HG03439 (cell line): ENCODE results near the gene PRAMEF11.
"Not testable (repeated sequence)": the region's sequence is repeated elsewhere in the genome, so short reads cannot be mapped to it uniquely, and the experiment has no call there.

Experiments used
- ATAC-seq: cut with Tn5 transposase; IDR thresholded peaks from one replicate; pipeline ENCODE4 v1.9.1; 2021; ENCODE audit warnings: mild to moderate bottlenecking, moderate library complexity; ENCODE audit not compliant: unreplicated experiment

PRAMEF11 gene

DNA sequence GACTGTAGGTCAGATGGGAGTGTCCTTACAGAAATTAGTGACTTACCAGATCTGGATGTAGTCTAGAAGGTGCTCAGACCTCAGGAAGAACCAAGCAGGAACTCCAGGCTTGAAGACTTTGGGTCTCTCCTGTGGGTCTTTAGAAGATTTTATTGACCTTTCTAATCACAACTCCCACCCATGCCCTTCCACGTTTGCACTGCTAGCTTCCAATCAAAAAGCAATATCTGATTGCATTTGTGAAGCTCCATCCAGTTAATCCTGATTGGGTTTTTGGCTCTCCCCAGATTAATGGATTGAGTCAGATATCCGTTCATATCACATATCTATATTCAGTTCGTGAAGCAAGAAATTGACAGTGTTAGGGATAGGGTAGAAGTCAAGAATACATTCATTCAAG, at the start of gene PRAMEF11:
PRAMEF11 (minus strand) TSS at position 101 of the 400 bp plus-strand sequence. CDS start 2,621 bp downstream, outside the sequence.
- ATAC-seq = not testable (repeated sequence)

DNA sequence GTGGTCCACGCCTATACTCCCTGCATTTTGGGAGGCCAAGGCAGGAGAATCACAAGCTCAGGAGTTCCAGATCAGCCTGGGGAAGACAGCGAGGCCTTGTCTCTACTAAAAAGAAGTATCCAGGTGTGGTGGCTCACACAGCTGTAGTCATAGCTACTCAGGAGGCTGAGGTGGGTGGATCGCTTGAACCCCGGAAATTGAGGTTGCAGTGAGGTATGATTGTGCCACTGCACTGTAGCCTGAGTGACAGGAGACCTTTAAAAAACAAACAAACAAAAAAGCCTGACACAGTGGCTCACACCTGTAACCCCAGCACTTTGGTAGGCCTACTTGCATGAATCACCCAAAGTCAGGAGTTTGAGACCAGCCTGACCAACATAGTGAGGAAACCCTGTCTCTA, 47.2 kb upstream of the PRAMEF11 start:
- not testable (repeated sequence) for ATAC-seq

DNA sequence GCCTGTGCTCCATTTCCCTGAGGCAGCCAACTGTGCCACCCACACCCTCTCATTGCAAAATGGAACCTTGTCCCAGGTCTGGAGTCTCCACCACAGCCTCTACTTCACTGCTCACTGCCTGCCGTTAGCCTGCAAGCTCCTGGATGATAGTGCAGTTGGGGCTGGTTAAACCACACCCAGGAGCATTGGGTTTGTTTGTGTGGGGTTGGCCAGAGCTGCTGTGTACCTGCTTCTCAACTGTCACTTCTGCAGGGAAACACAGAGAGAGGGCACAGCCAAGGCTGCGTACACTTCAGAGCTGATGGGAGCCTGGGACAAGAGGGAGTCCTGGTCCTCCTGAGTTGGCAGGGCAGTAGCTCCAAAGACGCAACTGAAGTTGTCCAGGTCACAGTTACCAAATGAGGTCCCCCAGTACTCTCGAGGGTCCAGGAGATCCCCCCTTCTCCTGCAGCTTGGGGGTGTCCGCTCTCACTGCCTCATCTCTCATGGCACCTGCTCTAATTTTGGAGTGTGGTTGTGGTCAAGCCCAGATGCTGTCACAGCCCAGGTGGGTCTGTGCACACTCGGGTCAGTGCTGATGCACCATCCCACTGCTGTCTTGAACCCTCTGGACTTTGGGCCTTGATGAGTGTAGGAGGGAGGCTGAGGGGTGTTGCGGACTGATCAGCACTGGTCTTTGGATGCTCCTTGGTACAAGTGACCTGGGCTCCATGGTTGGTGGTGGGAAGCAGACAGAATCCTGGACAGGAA, 32.1 kb upstream of the PRAMEF11 start:
- not testable (repeated sequence) for ATAC-seq

DNA sequence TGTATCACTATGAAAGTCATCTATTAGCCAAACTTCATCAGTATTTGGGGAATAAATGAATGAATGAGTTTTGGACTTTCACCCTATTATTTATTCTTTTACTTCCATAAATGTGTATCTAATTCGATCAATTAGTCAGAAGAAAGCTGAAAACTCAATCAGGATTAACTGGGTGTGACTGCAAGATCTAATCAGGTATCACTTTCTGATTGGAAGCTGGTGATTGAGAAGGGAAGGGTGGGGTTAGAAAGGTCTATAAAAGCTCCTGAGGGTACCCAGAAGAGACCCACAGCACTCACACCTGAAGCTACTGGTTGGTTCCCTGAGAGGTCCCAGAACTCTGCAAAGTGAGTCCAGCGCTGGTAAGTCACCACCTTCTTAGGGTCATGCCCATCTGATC, 25.6 kb upstream of the PRAMEF11 start, which contains the start of gene PRAMEF2:
PRAMEF2 (plus strand) TSS at position 301 of the 400 bp plus-strand sequence. CDS start 1,924 bp downstream, outside the sequence.
- not testable (repeated sequence) for ATAC-seq

DNA sequence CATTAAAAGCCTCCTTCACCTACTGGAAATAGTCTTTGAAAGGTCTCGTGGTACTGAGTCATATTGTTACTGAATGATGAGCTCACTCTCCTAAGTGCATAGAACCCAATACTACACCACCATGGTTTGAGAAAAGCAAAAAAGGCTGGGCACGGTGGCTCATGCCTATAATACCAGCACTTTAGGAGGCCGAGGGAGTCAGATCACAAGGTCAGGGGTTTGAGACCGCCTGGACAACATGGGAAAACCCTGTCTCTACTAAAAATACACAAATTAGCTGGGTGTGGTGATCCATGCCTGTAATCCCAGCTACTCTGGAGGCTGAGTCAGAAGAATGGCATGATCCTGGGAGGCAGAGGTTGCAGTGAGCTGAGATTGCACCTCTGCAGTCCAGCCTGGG, 20.6 kb upstream of the PRAMEF11 start:
- ATAC-seq = no peak

DNA sequence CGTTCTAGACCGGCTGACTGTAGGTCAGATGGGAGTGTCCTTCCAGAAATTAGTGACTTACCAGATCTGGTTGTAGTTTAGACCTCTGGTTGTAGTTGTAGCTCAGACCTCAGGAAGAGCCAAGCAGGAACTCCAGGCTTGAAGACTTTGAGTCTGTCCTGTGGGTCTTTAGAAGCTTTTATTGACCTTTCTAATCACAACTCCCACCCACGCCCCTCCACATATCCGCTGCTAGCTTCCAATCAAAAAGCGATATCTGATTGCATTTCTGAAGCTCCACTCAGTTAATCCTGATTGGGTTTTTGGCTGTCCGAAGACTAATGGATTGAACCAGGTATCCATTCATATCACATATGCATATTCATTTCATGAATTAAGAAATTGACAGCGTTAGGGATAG, 17.4 kb upstream of the PRAMEF11 start, which contains the start of gene HNRNPCL1:
HNRNPCL1 (minus strand) TSS at position 101 of the 400 bp plus-strand sequence. CDS start 431 bp downstream, outside the sequence.
- not testable (repeated sequence) for ATAC-seq

DNA sequence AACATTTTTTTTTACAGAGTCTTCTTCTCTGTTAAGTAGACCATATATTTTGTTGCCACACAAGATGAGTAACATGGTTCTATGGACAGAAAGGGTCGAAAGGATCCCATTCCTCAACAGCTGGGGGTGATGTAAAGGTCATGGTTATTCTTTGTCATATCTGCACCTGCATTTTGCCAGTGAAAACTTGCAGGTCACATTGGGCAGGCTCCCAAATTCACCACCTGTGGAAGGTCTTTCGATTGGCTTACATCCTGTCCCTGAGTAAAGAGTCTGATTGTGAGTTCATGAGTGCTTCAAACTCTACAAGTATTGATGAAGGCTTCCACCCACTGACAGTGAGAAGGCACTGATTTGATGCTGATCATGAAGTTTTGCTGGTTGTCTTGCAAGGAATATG, 2.0 kb upstream of the PRAMEF11 start:
- not testable (repeated sequence) for ATAC-seq

DNA sequence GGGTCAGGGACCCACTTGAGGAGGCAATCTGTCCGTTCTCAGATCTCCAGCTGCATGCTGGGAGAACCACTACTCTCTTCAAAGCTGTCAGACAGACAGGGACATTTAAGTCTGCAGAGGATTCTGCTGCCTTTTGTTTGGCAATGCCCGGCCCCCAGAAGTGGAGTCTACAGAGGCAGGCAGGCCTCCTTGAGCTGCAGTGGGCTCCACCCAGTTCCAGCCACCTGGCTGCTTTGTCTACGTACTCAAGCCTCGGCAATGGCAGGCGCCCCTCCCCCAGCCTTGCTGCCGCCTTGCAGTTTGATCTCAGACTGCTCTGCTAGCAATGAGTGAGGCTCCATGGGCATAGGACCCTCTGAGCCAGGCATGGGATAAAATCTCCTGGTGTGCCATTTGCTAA, 12.1 kb downstream of the PRAMEF11 start:
- not testable (repeated sequence) for ATAC-seq

DNA sequence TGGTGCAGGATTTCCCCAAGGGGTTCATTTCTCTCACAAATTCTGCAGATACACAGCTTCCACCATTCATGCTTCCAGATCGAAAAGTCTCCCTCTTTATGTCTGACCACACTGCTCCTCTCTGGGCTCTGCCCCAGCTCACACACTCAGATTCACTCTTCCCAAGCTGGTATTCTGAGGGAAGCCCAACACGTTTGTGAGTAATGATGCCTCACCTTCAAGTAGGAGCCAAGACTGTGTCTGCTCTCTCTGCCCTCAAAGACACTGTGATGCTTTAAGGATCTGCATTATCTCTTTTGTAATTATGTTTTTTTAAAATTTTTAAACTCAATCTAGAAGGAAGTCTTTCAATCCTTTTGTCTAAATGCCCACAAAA, 19.8 kb downstream of the PRAMEF11 start:
- no peak for ATAC-seq

DNA sequence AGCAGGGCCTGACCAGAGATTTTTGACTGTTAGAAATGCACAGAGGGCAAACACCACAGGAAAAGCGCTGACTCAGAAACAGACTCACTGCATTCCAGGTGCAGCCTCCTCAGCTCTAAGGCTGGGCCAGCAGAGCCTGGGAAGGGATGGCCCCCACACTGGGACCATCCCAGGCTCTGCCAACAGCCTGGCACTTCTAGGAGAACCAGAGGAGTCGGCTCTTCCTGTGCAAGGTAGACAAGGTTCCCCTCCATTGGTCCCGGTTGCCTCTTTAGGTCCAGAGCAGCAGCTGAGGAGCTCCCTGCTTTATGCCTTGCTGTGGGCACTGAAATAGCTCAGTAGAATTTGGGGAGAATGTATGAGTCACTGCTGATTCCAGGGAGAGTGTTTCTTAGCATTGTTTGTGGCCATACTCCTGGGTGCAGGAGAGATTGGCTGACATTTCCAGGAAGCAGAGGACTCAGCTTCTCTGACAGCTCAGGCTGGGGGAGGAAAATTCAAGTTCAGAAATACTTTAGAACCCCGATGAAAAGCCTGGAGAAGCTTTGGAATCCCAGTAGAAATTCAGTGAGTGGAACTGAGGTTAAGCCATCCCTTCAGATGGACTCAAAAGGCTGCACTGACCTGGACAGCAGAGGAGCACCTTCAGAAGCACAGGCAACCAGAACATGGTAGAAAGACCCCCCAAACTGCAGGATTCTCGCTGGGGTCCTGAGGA, 20.4 kb downstream of the PRAMEF11 start:
- ATAC-seq = no peak

DNA sequence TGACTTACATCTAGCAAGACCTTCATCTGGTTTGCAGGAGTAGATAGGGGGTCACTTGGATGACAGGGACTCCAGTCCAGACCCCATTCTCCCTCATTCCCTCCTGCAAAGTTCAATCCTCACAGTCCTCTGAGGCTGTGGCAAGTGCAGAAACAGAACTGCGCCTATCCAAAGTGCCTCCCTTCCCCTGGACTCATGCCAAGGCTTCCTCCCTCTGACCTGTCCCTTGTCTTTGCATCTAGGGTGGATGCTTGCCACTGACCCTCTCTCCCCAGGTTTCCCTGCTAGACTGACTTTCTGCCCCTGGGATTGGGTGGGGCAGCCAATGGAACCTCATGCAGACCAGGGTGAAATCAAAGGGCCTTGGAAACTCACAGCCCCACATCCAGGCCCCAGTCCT, 21.3 kb downstream of the PRAMEF11 start:
- no peak for ATAC-seq

DNA sequence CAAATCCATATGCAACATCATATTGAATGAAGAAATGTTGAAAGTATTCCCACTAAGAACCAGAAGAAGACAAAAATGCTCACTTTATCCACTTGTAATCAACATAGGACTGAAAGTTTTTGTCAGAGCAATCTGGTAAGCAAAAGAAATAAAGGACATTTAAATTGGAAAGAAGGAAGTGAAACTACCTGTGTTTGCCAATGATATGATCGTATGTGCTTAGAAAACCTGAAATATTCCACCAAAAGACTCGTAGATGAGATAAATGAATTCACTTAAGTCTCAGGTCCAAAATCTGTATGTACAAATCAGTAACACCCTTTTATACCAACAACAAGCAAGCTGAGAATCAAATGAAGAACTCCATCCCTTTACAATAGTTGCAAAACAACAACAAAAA, 31.5 kb downstream of the PRAMEF11 start:
- ATAC-seq = no peak

DNA sequence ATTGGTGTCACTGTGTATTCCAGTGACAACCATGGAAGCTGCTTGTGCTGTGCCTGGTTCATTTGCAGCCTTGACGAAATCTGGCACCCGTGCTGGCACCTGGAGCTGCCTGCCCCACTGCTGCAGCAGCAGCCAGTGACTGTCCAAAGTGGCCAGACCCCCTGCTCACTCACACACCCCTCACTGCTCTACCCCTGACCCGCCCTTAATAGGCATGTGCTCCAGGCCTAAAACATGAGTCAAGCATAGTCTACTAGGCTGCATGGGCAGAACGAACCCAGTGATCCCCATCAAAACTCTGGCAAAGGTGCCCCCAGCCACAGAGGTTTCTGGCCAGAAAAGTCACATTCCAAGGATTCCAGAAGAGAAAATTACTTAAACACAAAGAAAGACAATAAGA, 32.3 kb downstream of the PRAMEF11 start:
- no peak for ATAC-seq

DNA sequence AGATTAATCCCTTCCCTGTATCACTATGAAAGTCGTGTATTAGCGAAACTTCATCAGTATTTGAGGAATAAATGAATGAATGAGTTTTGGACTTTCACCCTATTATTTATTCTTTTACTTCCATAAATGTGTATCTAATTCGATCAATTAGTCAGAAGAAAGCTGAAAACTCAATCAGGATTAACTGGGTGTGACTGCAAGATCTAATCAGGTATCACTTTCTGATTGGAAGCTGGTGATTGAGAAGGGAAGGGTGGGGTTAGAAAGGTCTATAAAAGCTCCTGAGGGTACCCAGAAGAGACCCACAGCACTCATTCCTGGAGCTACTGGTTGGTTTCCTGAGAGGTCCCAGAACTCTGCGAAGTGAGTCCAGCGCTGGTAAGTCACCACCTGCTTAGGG, 40.1 kb downstream of the PRAMEF11 start, which contains the start of gene PRAMEF1:
PRAMEF1 (plus strand) TSS at position 301 of the 400 bp plus-strand sequence. CDS start 1,831 bp downstream, outside the sequence.
- ATAC-seq = not testable (repeated sequence)

DNA sequence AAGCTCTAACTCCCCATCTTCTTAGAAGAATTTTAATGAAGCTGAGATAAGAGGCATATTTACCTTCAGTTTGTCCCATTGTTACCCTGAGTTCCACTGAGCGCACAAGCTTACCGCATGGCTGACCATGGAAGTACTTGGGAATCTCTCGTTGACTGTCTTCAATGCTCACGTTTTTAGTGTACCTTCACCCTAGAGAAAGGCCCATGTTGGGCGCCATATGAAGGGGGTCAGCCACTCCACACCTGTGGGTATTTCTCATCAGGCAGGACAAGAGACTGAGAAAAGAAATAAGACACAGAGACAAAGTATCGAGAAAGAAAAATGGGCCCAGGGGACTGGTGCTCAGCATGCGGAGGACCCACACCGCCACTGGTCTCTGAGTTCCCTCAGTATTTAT, 46.5 kb downstream of the PRAMEF11 start:
- ATAC-seq = not testable (repeated sequence)

DNA sequence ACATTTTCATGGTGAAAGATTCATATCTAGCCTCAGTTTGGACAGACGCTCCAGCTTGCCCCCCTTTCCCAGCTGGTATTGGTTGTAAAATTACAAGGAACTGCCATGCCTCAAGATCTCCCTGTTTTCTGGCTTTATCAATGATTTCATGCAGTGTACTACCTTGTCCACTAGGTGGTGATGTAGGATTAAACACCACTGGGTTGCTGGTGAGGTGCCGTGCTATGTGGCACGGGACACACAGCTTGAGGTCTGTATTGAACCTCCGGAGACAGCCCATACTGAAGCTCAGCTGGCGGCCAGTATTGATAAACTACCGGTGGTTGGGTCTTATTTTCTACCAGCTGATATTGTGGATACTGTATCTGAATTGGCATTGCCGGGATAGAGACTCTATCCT, 47.4 kb downstream of the PRAMEF11 start:
- not testable (repeated sequence) for ATAC-seq

DNA sequence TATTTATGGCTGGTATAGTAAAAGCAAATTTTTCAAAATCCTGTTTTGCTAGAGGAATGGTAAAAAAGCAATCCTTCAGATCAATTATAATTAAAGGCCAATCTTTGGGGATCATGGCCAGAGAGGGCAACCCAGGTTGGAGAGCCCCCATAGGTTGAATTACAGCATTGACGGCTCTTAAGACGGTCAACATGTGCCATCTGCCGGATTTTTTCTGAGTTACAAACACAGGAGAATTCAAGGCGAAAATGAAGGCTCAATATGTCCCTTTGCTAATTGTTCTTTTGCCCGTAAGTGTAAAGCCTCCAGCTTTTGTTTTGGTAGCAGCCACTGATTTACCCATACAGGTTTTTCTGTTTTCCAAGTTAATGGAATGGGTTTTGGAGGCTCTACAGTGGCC, 49.7 kb downstream of the PRAMEF11 start:
- not testable (repeated sequence) for ATAC-seq

DNA sequence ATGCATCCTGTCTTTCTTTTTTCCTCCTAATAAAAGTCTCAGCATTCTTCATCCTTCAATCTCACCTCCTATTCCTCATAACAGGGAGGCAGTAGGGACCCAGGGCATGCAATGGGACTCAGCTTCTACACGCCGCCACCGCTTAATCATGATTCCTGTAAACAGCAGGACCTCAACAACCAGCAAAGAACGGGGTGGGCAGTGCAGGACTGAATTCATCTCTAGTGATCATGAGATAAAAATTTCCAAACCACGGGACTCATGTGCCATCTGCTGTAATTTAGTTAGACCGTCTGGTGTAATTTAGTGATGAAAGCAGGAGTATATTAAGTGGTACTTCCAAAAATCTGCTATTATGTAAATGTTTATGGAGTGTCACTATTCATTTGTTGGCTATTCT, 52.3 kb downstream of the PRAMEF11 start:
- ATAC-seq = no peak

DNA sequence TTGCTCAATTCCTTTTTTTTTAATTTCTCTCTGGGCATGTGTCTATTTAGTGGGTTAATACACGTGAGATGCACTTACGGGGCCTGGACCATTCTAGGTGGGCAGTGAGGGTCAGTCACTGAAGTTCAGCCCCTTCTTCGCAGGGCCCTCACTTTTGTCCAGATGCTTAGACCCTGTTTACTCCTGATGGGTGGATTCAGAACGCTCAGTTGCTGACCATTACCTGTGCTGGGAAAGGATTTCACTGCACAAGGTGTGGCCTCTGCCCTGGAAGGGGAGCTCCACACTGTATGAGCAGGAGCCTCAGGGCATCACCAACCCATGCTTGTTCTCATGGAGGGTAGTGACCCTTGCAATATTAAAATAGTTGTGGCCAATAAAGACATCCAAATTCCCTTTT, 53.1 kb downstream of the PRAMEF11 start:
- ATAC-seq = no peak

DNA sequence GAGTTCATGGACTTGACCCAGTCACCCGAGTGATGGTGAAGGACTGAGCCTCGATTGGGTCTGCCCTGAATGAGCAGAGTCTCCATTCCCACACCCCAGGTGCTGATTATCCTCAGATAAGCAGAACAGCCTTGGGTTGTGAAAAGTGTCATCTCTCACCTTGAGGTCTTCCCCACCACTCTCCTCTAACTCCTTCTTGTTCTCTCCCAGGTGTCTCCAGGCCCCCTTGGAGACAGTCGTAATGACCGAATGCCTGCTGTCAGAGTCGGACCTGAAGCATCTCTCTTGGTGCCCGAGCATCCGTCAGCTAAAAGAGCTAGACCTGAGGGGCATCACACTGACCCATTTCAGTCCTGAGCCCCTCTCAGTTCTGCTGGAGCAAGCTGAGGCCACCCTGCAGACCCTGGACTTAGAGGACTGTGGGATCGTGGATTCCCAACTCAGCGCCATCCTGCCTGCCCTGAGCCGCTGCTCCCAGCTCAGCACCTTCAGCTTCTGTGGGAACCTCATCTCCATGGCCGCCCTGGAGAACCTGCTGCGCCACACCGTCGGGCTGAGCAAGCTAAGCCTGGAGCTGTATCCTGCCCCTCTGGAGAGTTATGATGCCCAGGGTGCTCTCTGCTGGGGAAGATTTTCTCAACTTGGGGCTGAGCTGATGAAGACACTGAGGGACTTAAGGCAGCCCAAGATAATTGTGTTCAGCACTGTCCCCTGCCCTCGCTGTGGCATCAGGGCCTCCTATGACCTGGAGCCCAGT, 54.2 kb downstream of the PRAMEF11 start:
- no peak for ATAC-seq

DNA sequence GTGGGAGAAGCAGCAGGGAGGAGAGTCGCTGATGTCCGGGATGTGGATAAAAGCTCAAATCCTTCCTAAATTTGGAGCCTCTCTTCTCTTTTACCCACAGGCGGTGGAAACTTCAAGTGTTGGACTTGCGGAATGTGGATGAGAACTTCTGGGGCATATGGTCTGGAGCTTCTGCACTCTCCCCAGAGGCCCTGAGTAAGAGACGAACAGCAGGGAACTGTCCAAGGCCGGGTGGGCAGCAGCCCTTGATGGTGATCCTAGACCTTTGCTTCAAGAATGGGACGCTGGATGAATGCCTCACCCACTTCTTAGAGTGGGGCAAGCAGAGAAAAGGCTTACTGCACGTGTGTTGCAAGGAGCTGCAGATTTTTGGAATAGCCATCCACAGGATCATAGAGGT, 55.8 kb downstream of the PRAMEF11 start:
- no peak for ATAC-seq
